Middle frontal gyrus (tissue), 1 donor: ENCODE results near the gene MAGI1.

ENCODE experiments used
- DNase-seq: peaks from one replicate; pipeline ENCODE4 v3.0.0-alpha.2; 2015; ENCODE audit warnings: low spot score; ENCODE audit errors: extremely low spot score

The MAGI1 gene

DNA sequence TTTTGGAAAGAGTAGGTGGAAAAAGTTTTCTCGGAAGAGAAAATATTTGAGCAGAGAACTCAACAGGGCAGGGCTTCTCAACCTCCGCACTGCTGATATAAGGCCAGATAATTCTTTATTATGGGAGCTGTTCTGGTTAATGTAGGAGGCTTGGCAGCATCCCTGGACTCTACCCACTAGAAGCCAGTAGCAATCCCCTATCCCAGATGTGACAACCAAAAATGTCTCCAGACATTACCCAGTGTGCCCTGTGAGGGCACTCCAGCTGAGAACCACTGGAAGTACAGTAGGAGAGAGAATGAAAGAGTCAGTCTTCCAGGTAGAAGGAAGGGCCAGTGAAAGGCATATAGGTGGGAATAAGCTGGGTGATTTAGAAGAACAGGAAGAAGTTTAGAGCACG is 703.1 kb downstream of the MAGI1 start:
- no peak for DNase-seq

DNA sequence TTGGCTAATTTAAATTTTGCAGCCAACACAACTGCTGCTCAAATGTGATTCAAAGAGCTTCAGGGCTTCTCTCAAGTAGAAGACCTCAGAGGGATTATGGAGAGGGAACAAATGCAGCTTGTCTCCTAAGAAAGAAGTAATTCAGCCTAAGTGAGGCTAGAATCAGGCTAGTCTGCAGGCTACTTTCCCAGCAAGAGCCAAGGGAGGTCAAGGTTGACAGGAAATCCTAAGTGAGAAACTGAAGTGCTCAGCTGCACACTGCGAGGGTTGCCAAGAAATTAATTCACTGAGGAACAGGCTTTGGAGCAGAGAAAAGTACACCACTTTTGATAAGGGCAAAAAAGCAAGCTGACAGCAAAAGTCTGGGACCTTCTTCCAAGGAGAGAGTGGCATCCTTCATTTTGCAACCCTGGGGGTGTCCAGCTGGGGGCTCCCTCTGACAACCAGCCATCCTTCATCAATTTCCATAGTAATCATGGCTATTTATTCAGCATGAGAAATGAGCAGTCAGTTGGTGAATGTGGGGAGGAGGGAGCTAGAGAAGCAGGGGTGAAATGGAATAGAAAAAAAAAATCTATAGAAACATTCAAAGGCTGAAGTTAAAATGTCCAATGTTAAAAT is 704.6 kb downstream of the MAGI1 start:
- no peak for DNase-seq

DNA sequence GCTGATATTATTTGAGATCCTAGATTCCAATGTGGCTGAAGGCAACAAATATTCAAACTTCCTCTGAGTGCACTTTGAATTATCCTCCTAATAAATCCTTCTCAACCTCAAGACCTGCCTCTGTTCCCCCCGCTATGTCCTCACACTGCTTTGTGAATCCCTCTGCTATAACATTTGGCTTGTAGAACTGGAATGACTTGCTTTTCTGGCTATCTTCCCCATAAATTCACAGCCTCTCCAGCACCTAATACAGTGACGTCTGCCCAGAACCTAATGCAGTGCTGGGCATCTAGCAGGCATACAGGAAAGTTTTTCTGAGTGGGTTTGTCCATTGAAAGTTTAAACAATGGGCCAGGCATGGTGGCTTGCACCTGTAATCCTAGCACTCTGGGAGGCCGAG is 707.0 kb downstream of the MAGI1 start:
- no peak for DNase-seq

DNA sequence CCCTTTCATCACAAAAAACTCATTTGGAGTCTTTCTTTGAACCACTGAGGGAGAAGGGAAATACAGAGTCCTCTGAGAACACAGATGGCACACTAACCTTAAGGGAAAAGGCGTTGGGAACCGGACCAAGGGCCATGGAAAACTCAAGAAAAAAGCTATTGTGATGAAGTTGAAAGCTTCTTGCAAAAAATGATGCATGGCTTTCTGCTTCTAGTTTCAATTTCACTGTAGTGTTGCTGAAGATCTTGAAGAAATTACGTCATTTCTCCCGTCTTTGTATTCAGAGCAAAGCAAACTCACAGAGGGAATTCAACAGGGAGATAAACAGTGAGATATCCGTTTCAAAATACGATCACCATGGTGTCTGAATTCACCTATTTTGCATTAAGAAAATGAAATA is 708.6 kb downstream of the MAGI1 start:
- DNase-seq, result no peak

DNA sequence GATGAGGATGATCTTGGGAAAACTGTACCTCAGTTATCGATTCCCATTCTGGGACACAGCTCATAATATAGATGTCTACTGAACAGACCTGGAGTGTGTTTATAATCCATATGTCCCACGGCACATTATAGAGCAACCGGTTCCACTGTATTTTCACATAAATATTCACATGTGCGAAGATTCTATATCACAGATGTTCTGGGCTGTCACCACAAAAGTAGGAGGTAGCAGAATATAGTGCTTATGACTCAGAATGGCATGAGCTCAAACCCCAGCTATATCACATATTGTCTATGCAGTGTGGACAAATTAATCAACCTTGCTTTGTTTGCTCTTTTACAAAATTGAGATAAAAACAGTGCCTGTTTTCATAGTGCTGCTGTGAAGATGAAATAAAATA is 710.6 kb downstream of the MAGI1 start:
- no peak for DNase-seq

DNA sequence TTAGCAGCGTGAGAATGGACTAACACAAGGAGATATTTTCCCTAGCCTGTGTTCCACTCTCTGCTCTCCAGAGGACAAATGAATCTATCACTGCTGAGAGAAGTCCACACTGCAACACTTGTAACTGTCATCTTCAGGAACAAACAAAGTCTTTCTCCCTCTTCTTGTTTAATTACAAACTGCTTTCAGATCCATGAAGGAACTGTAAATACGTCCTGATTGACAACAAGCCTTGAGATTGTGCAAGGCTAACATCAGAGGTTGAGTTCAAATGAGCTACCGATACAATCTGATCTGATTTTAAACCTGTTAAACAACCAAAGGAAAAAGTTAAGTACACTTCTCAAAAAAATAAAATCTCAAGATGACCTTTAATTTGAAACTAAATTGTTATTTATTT is 712.1 kb downstream of the MAGI1 start:
- DNase-seq, result no peak

DNA sequence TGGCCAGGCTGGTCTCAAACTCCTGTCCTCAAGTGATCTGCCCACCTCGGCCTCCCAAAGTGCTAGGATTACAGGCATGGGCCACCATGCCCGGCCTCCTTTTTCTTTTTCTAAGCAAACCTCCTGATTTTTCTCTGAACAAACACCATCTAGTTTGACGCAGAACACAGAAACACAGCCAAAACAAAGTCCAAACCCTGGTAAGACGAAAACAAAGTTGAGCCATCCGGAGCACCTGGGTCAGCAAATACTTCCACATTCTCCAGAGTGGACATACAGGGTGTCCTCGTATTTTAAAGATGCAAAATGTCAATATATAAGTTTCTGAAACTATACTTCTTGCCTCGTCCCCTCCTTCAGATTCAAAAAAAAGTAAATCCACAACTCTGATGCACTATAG is 715.8 kb downstream of the MAGI1 start:
- no peak for DNase-seq

DNA sequence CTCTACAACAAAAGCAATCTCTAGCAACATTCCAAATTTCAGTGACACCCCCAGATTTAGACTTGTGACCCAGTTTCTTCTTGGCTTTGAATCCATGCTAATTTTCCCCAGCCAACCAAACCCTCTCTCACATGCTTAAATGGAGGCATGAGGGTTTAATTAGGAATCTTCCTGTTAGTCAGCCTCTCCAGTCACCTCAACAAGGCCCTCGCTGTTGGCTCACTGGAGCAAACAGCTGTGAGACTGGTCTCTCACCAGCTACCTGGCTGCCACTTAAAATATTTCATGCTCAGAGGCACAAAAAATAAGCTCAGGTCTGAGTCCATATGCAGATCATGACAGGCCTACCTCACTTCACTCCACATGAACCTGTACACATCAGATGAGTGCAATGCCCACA is 720.5 kb downstream of the MAGI1 start:
- DNase-seq, result no peak

DNA sequence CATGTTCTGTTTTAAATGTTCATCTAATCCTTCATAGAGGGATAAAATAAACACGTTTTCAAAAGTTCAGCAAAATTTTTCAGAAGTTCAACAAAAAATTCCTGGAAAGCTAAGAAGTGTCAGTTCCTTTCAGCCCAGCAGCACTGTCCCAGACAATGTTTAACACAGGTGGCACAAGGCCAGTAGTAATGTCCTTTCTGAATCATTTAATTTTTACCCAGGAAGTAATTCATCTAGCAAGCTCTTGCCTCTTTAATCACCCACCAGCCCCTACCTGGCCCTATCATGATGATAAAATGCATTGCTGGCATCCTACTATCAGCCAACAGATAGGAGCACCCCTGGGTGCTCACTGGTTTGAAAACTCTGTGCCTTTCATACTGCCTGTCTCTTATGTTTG is 723.8 kb downstream of the MAGI1 start:
- no peak for DNase-seq

DNA sequence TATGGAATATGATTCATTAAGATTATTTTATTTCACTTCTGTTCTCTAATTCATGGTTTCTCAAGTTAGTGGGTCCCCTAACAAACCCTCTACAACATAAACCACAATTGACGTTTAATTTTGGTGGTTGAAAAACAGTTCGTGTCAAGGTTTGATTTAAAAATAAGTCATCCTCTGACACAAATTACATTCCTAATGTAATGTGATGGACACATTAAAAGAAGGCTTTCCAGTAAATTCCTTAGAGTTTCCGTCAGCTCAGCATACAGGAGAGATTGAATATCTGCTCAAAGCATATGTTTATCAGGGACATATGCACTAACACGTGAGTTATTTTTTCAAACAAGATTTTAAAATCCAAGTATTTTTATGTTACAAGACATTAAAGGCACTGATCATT is 724.4 kb downstream of the MAGI1 start:
- DNase-seq, result no peak

DNA sequence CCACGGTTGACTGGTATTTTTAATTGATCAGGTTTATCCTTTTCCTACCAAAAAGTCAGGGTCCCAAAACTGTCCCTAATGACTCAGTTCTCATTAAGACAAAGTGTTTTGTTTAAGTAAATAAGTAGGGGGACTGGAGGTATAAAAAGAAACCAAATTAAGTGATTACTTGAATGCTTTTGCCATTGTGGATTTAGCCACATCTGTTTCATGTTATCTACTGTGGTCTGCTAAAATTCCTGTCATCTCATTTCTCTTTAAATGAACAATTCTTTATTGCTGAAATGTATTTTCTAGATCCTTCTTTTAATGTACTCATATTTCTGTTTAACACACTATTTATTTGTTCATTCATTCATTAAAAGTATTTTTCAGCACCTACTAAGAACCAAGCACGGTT is 725.1 kb downstream of the MAGI1 start:
- no peak for DNase-seq

DNA sequence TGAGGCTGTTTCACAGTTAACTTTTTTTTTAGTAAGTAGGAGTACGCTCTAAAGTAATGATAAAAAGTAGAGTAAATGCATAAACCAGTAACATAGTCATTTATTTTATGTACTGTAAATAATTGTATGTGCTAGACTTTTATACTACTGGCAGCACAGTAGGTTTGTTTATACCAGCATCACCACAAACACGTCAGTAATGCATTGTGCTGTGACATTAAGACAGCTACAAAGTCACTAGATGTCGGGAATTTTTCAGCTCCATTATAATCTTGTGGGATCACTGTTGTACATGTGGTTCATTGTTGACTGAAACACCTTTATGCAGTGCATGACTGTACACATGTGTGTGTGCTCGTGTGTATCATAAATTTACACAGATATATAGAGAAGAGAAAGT is 732.9 kb downstream of the MAGI1 start:
- no peak for DNase-seq
